EL (cell line): ENCODE data around the gene CYLC2.

ENCODE experiments used
- DNase-seq: peaks from one replicate; pipeline ENCODE4 v3.0.0-alpha.2; 2016

CYLC2 gene

GRCh38 chr9:102995033-102995432, at the start of gene CYLC2:
Gene CYLC2 (plus strand): TSS chr9:102995333. CDS start chr9:102995381, 48 bp downstream.
- no peak for DNase-seq

GRCh38 chr9:102950346-102950745, 44.8 kb upstream of the CYLC2 start:
- no peak for DNase-seq

- DNase-seq = no peak
These were observed 28.1 kb upstream of the CYLC2 start for GRCh38 chr9:102966999-102967398.

- no peak for DNase-seq
These were observed 27.2 kb upstream of the CYLC2 start for GRCh38 chr9:102967979-102968378.

- no peak for DNase-seq
These were observed 22.4 kb upstream of the CYLC2 start for GRCh38 chr9:102972780-102973179.

- DNase-seq = no peak
These were observed 20.6 kb upstream of the CYLC2 start for GRCh38 chr9:102974530-102974929.

GRCh38 chr9:102975251-102975650, 19.9 kb upstream of the CYLC2 start:
- no peak for DNase-seq

GRCh38 chr9:102985162-102985895, 9.8 kb upstream of the CYLC2 start:
- DNase-seq = no peak

- DNase-seq = no peak
These were observed 8.7 kb upstream of the CYLC2 start for GRCh38 chr9:102986425-102986824.

GRCh38 chr9:103003689-103004088, 8.6 kb downstream of the CYLC2 start:
- DNase-seq = no peak

- no peak for DNase-seq
These were observed 19.1 kb downstream of the CYLC2 start for GRCh38 chr9:103014242-103014641.

- DNase-seq = no peak
These were observed 30.7 kb downstream of the CYLC2 start for GRCh38 chr9:103025796-103026195.

- DNase-seq = no peak
These were observed 42.7 kb downstream of the CYLC2 start for GRCh38 chr9:103037508-103038477.

GRCh38 chr9:103041961-103042360, 46.8 kb downstream of the CYLC2 start:
- no peak for DNase-seq
